Activated CD4-positive, alpha-beta T cell treated with anti-CD3 and anti-CD28 coated beads for 36 hours (primary cell): ENCODE measurements around the gene PPP1CA. TPM values are rescaled to one million over a fixed set of nuclear protein-coding genes. Genes with fewer than 3 reads are reported as not detected.

Experiments
- ATAC-seq: fragments of 200-7000 bp; cut with Tn5 transposase; one replicate; pipeline ENCODE4 v1.10.0; 2021; ENCODE audit warnings: mild to moderate bottlenecking, moderate library complexity
- CTCF ChIA-PET: fragments of 350-600 bp; sonication (Branson Sonifier 250); formaldehyde crosslinking; loops from one replicate; lab custom pipeline; 2021; ENCODE audit warnings: antibody characterized with exemption; lab: Charles Lee
- POLR2A ChIA-PET: fragments of 350-600 bp; sonication (Branson Sonifier 250); formaldehyde crosslinking; loops from one replicate; lab custom pipeline; 2021; ENCODE audit warnings: antibody characterized with exemption, inconsistent platforms; lab: Charles Lee
- DNase-seq: peaks from one replicate; pipeline ENCODE4 v3.0.0-alpha.2; 2020
- H3K27ac Mint-ChIP-seq: one replicate; pipeline ENCODE4 v1.8.0; 2021; ENCODE audit warnings: mixed read lengths
- H3K27me3 Mint-ChIP-seq: one replicate; pipeline ENCODE4 v1.8.0; 2021; ENCODE audit warnings: mixed read lengths
- H3K36me3 Mint-ChIP-seq: one replicate; pipeline ENCODE4 v1.8.0; 2021; ENCODE audit warnings: low read depth, mixed read lengths
- H3K4me1 Mint-ChIP-seq: one replicate; pipeline ENCODE4 v1.8.0; 2021; ENCODE audit warnings: mixed read lengths
- H3K4me3 Mint-ChIP-seq: one replicate; pipeline ENCODE4 v1.8.0; 2021; ENCODE audit warnings: mild to moderate bottlenecking, moderate library complexity, mixed read lengths
- H3K9me3 Mint-ChIP-seq: one replicate; pipeline ENCODE4 v1.8.0; 2021; ENCODE audit warnings: low read depth, mixed read lengths
- intact Hi-C, 2 experiments: fragments of 100-400 bp; cut with DNase I in 1 of 2; cut with micrococcal nuclease in 1 of 2; formaldehyde crosslinking; loops; one replicate each; pipeline versions ENCODE4 v1.14.2 to v1.15.1; 2022 to 2024; cut with DNase I, micrococcal nuclease
- total RNA-seq, 2 experiments: library from RNA; stranded (reverse); gene quantifications; one replicate each; pipeline ENCODE4 v1.2.3, GENCODE V29; 2021

PPP1CA gene
- total RNA-seq, 2 experiments from 2014 or later, result 199 to 227 TPM

- DNase-seq, result no peak
- H3K9me3 Mint-ChIP-seq, result no peaks in the 10 kb centered on the region
- peaks cover 34% of the 10 kb centered on the region for H3K4me1 Mint-ChIP-seq
- no peak overlapping the region for H3K27ac Mint-ChIP-seq
- CTCF ChIA-PET, result interaction anchor here (0.7 to 1.5 kb wide), 3 partner anchors 10 to 71 kb away, joined by 3 to 7 read pairs (median 3); partner anchors contain the start of gene PPP1CA
- POLR2A ChIA-PET, result no interaction called here
- intact Hi-C loops, result no loop called here
- no peaks in the 10 kb centered on the region for H3K36me3 Mint-ChIP-seq
- H3K4me3 Mint-ChIP-seq, result no peak overlapping the region
- no peak for ATAC-seq
- no peaks in the 10 kb centered on the region for H3K27me3 Mint-ChIP-seq
These were observed 21.8 kb upstream of the PPP1CA start for GRCh38 chr11:67423466-67423865.

GRCh38 chr11:67422891-67423290, 21.2 kb upstream of the PPP1CA start:
- Mint-ChIP-seq H3K27ac (peak overlapping the region; percentile 6), H3K9me3 (no peaks in the 10 kb centered on the region), H3K4me1 (peaks cover 40% of the 10 kb centered on the region), H3K27me3 (no peaks in the 10 kb centered on the region), H3K4me3 (no peak overlapping the region), H3K36me3 (no peaks in the 10 kb centered on the region)
- ATAC-seq (no peak), DNase-seq (no peak)
- intact Hi-C loops, result no loop called here
- CTCF ChIA-PET, result interaction anchor here (0.6 to 1.5 kb wide), 3 partner anchors 9 to 60 kb away, joined by 3 to 7 read pairs (median 3); partner anchors contain the start of gene PPP1CA
- POLR2A ChIA-PET, result no interaction called here

GRCh38 chr11:67421430-67422031, 19.9 kb upstream of the PPP1CA start:
- Mint-ChIP-seq H3K27ac (peak overlapping the region; percentile 84), H3K36me3 (no peaks in the 10 kb centered on the region), H3K27me3 (no peaks in the 10 kb centered on the region), H3K9me3 (no peaks in the 10 kb centered on the region), H3K4me3 (peak overlapping the region; percentile 76), H3K4me1 (peaks cover 43% of the 10 kb centered on the region)
- intact Hi-C loops, result loop anchor here (1.0 to 2.0 kb wide), 9 partner anchors 15 to 384 kb away; partner anchors contain the start of genes AIP (in 1 of the 2), PTPRCAP (in 1 of the 2), RAD9A (in 1 of the 2) and TMEM134 (in 1 of the 2)
- POLR2A ChIA-PET, result no interaction called here
- ATAC-seq, result no peak
- CTCF ChIA-PET, result interaction anchor here (1.2 to 4.0 kb wide), 2 partner anchors 19 to 41 kb away, joined by 3 to 34 read pairs; partner anchors contain the start of genes PPP1CA and TBC1D10C
- DNase-seq, result no peak

- Mint-ChIP-seq H3K36me3 (no peaks in the 10 kb centered on the region), H3K27me3 (no peaks in the 10 kb centered on the region), H3K4me3 (peak overlapping the region; percentile 76), H3K4me1 (peaks cover 49% of the 10 kb centered on the region), H3K27ac (peak overlapping the region; percentile 84), H3K9me3 (no peaks in the 10 kb centered on the region)
- DNase-seq (peak; percentile 99), ATAC-seq (peak; percentile 92)
- CTCF ChIA-PET, result interaction anchor here (0.6 to 4.0 kb wide), 6 partner anchors 12 to 40 kb away, joined by 3 to 34 read pairs (median 4); partner anchors contain the start of genes PPP1CA, PTPRCAP and TBC1D10C
- intact Hi-C loops, result loop anchor here (1.0 to 2.0 kb wide), 9 partner anchors 16 to 384 kb away; partner anchors contain the start of genes AIP (in 1 of the 2), PTPRCAP (in 1 of the 2), RAD9A (in 1 of the 2) and TMEM134 (in 1 of the 2)
- POLR2A ChIA-PET, result interaction anchor here (3.0 kb wide), 1 partner anchor 16 kb away, joined by 14 read pairs; the partner anchor contains the start of gene TBC1D10C
These were observed 19.2 kb upstream of the PPP1CA start for GRCh38 chr11:67420646-67421429.

- Mint-ChIP-seq H3K4me1 (peaks cover 50% of the 10 kb centered on the region), H3K4me3 (peak overlapping the region; percentile 76), H3K9me3 (no peaks in the 10 kb centered on the region), H3K36me3 (no peaks in the 10 kb centered on the region), H3K27ac (peak overlapping the region; percentile 78), H3K27me3 (no peaks in the 10 kb centered on the region)
- POLR2A ChIA-PET, result interaction anchor here (3.0 kb wide), 1 partner anchor 16 kb away, joined by 14 read pairs; the partner anchor contains the start of gene TBC1D10C
- CTCF ChIA-PET, result interaction anchor here (0.6 to 4.0 kb wide), 6 partner anchors 11 to 40 kb away, joined by 3 to 34 read pairs (median 4); partner anchors contain the start of genes PPP1CA, PTPRCAP and TBC1D10C
- intact Hi-C loops, result loop anchor here in 1 of 2 experiments (2.0 kb wide), 1 partner anchor 17 kb away; the partner anchor contains the start of gene PTPRCAP
- ATAC-seq, result no peak
- no peak for DNase-seq
These were observed 18.5 kb upstream of the PPP1CA start for GRCh38 chr11:67420147-67420645.

GRCh38 chr11:67419325-67420049, 17.8 kb upstream of the PPP1CA start:
- CTCF ChIA-PET, result interaction anchor here (0.8 to 4.0 kb wide), 6 partner anchors 10 to 74 kb away, joined by 3 to 34 read pairs (median 4); partner anchors contain the start of genes PPP1CA and TBC1D10C
- peak overlapping the region; percentile 76 for H3K4me3 Mint-ChIP-seq

GRCh38 chr11:67418476-67419281, 17.0 kb upstream of the PPP1CA start:
- DNase-seq (peak; percentile 59), ATAC-seq (no peak)
- H3K4me1 Mint-ChIP-seq, result peaks cover 51% of the 10 kb centered on the region
- POLR2A ChIA-PET, result interaction anchor here (0.8 to 3.0 kb wide), 3 partner anchors 10 to 17 kb away, joined by 3 to 14 read pairs (median 13); partner anchors contain the start of genes PPP1CA and TBC1D10C
- peak overlapping the region; percentile 76 for H3K4me3 Mint-ChIP-seq
- intact Hi-C loops, result no loop called here
- no peaks in the 10 kb centered on the region for H3K9me3 Mint-ChIP-seq
- no peaks in the 10 kb centered on the region for H3K27me3 Mint-ChIP-seq
- H3K27ac Mint-ChIP-seq, result no peak overlapping the region
- no peaks in the 10 kb centered on the region for H3K36me3 Mint-ChIP-seq
- CTCF ChIA-PET, result interaction anchor here (0.5 to 4.0 kb wide), 8 partner anchors 10 to 73 kb away, joined by 3 to 34 read pairs (median 4); partner anchors contain the start of genes PPP1CA, PTPRCAP, RAD9A and TBC1D10C

More at GRCh38 chr11:67419325-67420049, 17.8 kb upstream of the PPP1CA start:
- no peaks in the 10 kb centered on the region for H3K36me3 Mint-ChIP-seq
- ATAC-seq, result no peak
- peak overlapping the region; percentile 78 for H3K27ac Mint-ChIP-seq
- intact Hi-C loops, result loop anchor here in 1 of 2 experiments (2.0 kb wide), 1 partner anchor 17 kb away; the partner anchor contains the start of gene PTPRCAP
- peak; percentile 32 for DNase-seq
- POLR2A ChIA-PET, result interaction anchor here (2.1 to 3.0 kb wide), 2 partner anchors 11 to 15 kb away, joined by 13 to 14 read pairs; partner anchors contain the start of gene TBC1D10C
- H3K9me3 Mint-ChIP-seq, result no peaks in the 10 kb centered on the region
- H3K27me3 Mint-ChIP-seq, result no peaks in the 10 kb centered on the region
- peaks cover 52% of the 10 kb centered on the region for H3K4me1 Mint-ChIP-seq

- Mint-ChIP-seq H3K4me3 (no peak overlapping the region), H3K27ac (no peak overlapping the region)
- POLR2A ChIA-PET, result interaction anchor here (0.7 to 2.1 kb wide), 2 partner anchors 9 to 67 kb away, joined by 3 to 13 read pairs; no protein-coding TSS in a partner anchor
These were observed 15.8 kb upstream of the PPP1CA start for GRCh38 chr11:67417425-67417824.

More at GRCh38 chr11:67417425-67417824, 15.8 kb upstream of the PPP1CA start:
- no peak for ATAC-seq
- Mint-ChIP-seq H3K9me3 (no peaks in the 10 kb centered on the region), H3K36me3 (no peaks in the 10 kb centered on the region), H3K27me3 (no peaks in the 10 kb centered on the region), H3K4me1 (peaks cover 60% of the 10 kb centered on the region)
- intact Hi-C loops, result no loop called here
- CTCF ChIA-PET, result interaction anchor here (0.7 to 4.0 kb wide), 7 partner anchors 9 to 68 kb away, joined by 3 to 34 read pairs (median 6); partner anchors contain the start of genes PPP1CA and TBC1D10C
- peak; percentile 12 for DNase-seq
